ENCODE results near the gene ANKS1A.

The ANKS1A gene

GRCh38 chr6:34916348-34916967 is 27.4 kb downstream of the ANKS1A start:
- Histone ChIP-seq H2AFZ (ENCODE audit: low read depth) (no peak overlapping the region), H4K20me1 (ENCODE audit: insufficient read depth) (peaks cover 11% of the 10 kb centered on the region; the same call in 1 of the 2 replicates), H3K27ac (no peak overlapping the region), H3K4me3 (IDR thresholded peaks at IDR 0.05; ENCODE audit: insufficient read depth, low read depth, low read length) (no peak overlapping the region), H3K9ac (no peak overlapping the region), H3K79me2 (ENCODE audit: insufficient read depth, low read depth) (no peaks in the 10 kb centered on the region), H3K36me3 (ENCODE audit: insufficient read depth) (no peaks in the 10 kb centered on the region), H3K4me1 (ENCODE audit: low read depth, poor library complexity, severe bottlenecking) (peaks cover 26% of the 10 kb centered on the region), H3K4me2 (no peak overlapping the region), H3K27me3 (ENCODE audit: insufficient read depth, low read depth) (peaks cover 3% of the 10 kb centered on the region; the same call in 1 of the 2 replicates)
- TF ChIP-seq, protein P1, sequence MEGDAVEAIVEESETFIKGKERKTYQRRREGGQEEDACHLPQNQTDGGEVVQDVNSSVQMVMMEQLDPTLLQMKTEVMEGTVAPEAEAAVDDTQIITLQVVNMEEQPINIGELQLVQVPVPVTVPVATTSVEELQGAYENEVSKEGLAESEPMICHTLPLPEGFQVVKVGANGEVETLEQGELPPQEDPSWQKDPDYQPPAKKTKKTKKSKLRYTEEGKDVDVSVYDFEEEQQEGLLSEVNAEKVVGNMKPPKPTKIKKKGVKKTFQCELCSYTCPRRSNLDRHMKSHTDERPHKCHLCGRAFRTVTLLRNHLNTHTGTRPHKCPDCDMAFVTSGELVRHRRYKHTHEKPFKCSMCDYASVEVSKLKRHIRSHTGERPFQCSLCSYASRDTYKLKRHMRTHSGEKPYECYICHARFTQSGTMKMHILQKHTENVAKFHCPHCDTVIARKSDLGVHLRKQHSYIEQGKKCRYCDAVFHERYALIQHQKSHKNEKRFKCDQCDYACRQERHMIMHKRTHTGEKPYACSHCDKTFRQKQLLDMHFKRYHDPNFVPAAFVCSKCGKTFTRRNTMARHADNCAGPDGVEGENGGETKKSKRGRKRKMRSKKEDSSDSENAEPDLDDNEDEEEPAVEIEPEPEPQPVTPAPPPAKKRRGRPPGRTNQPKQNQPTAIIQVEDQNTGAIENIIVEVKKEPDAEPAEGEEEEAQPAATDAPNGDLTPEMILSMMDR (conservative IDR thresholded peaks at IDR 0.05; ENCODE audit: low read depth, low read length) = no peak

- TF ChIP-seq, protein P1 (conservative IDR thresholded peaks at IDR 0.05; ENCODE audit: low read depth, low read length) = no peak
- no peak overlapping the region for H3K4me3 ChIP-seq (IDR thresholded peaks at IDR 0.05; ENCODE audit: insufficient read depth, low read depth, low read length)
- peaks cover 3% of the 10 kb centered on the region; the same call in 1 of the 2 replicates for H3K27me3 ChIP-seq (ENCODE audit: insufficient read depth, low read depth)
- H3K27ac ChIP-seq = no peak overlapping the region
- no peaks in the 10 kb centered on the region for H3K79me2 ChIP-seq (ENCODE audit: insufficient read depth, low read depth)
- H2AFZ ChIP-seq (ENCODE audit: low read depth) = no peak overlapping the region
- H3K9ac ChIP-seq = no peak overlapping the region
- H4K20me1 ChIP-seq (ENCODE audit: insufficient read depth) = peaks cover 7% of the 10 kb centered on the region; the same call in 1 of the 2 replicates
- H3K4me1 ChIP-seq (ENCODE audit: low read depth, poor library complexity, severe bottlenecking) = peaks cover 13% of the 10 kb centered on the region
- no peak overlapping the region for H3K4me2 ChIP-seq
- no peaks in the 10 kb centered on the region for H3K36me3 ChIP-seq (ENCODE audit: insufficient read depth)
Observed at GRCh38 chr6:34917626-34918285, 28.7 kb downstream of the ANKS1A start.

- Histone ChIP-seq H3K9ac (no peak overlapping the region), H4K20me1 (ENCODE audit: insufficient read depth) (no peaks in the 10 kb centered on the region), H3K27me3 (ENCODE audit: insufficient read depth, low read depth) (no peaks in the 10 kb centered on the region), H3K27ac (no peak overlapping the region), H2AFZ (ENCODE audit: low read depth) (no peak overlapping the region), H3K79me2 (ENCODE audit: insufficient read depth, low read depth) (no peaks in the 10 kb centered on the region), H3K4me2 (no peak overlapping the region), H3K4me1 (ENCODE audit: low read depth, poor library complexity, severe bottlenecking) (no peaks in the 10 kb centered on the region), H3K36me3 (ENCODE audit: insufficient read depth) (no peaks in the 10 kb centered on the region), H3K4me3 (IDR thresholded peaks at IDR 0.05; ENCODE audit: insufficient read depth, low read depth, low read length) (no peak overlapping the region)
- TF ChIP-seq, protein P1 (conservative IDR thresholded peaks at IDR 0.05; ENCODE audit: low read depth, low read length) = no peak
Observed at GRCh38 chr6:34919651-34920050, 30.6 kb downstream of the ANKS1A start.

DNA sequence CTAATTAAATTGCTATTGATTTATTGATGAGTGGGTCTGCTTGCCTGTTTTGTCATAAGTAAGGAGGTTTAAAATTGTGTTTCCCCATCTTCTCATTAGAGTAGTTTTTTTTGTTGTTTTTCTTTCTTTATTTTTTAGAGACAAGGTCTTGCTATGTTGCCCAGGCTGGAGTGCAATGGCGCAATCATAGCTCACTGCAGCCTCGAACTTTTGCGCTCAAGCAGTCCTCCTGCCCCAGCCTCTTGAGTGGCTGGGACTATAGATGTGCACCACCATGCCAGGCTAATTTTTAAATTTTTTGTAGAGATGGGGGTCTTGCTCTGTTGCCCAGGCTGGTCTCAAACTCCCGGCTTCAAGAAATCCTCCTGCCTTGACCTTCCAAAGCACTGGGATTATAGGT is 31.0 kb downstream of the ANKS1A start:
- no peak overlapping the region for H3K9ac ChIP-seq
- H3K27ac ChIP-seq = no peak overlapping the region
- H3K79me2 ChIP-seq (ENCODE audit: insufficient read depth, low read depth) = no peaks in the 10 kb centered on the region
- no peaks in the 10 kb centered on the region for H3K4me1 ChIP-seq (ENCODE audit: low read depth, poor library complexity, severe bottlenecking)
- H3K4me2 ChIP-seq = no peak overlapping the region
- no peaks in the 10 kb centered on the region for H3K27me3 ChIP-seq (ENCODE audit: insufficient read depth, low read depth)
- no peak overlapping the region for H2AFZ ChIP-seq (ENCODE audit: low read depth)
- H3K4me3 ChIP-seq (IDR thresholded peaks at IDR 0.05; ENCODE audit: insufficient read depth, low read depth, low read length) = no peak overlapping the region
- H3K36me3 ChIP-seq (ENCODE audit: insufficient read depth) = no peaks in the 10 kb centered on the region
- H4K20me1 ChIP-seq (ENCODE audit: insufficient read depth) = no peaks in the 10 kb centered on the region
- TF ChIP-seq, protein P1 (conservative IDR thresholded peaks at IDR 0.05; ENCODE audit: low read depth, low read length) = no peak

Data from KMS-11 (cell line).